HUDEP-2 (cell line): ENCODE measurements around the gene C12orf42.
A peak's percentile ranks its signal among the peaks of the same experiment; 100 is the strongest.

Experiments used
- DNase-seq, 76 experiments: peaks; one replicate each; lab custom pipeline; 2025; ENCODE audit not compliant: unreplicated experiment in 76 of 76; lab: John Stamatoyannopoulos, UW

Gene C12orf42

DNA sequence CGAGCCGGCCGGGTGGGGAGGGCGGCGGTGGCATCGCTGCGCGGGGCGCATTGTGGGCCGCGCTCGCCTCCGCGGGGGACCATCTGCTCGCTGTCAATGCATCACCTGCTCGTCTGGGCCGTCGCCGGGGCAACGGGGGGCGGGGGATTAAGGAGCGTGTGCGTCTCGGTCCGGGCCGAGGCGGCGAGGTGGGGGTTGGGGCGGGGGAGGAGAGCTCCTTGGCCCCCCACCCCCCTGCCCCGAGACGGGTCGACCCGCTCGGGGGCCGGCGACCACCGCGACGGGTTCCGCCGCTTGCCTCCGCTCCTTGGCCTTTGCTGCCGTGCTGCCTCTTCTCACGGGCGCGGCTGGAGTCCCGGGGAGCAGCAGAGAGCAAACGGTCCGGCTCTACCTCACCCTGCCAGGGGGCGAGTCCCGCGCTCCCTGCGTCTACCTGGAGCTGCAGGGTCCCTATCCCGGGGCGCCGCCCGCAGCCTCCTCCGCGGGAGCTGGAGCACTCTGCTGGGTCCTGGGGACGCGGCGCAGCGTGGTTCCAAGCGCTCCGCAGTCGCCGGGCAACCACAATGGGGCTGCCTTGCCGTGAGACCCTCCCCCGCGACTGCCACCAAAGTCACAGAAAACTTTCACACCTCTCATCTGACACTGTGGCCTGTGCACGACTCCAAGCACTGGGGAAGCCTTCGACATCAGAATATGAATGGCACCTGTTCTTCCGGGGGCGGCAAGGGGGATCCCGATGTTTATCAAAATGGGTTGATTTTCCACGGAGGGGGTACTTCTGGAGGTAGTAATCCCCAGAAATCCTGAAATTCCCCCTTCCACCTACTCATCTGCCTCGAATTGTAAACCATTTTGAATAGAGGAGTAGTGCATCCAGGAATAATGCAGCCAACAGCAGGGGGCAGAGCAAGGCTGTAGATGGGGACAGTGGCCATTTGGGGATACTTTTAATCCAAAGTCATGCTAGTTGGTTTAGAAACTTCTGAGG, at the start of gene C12orf42:
Gene C12orf42, minus strand, starts transcription at position 500 of the 988 bp plus-strand sequence. CDS start 17,542 bp downstream, outside the sequence.
- DNase-seq: peak in 11 of 76 experiments; percentile 1 to 13 (median 8)

DNA sequence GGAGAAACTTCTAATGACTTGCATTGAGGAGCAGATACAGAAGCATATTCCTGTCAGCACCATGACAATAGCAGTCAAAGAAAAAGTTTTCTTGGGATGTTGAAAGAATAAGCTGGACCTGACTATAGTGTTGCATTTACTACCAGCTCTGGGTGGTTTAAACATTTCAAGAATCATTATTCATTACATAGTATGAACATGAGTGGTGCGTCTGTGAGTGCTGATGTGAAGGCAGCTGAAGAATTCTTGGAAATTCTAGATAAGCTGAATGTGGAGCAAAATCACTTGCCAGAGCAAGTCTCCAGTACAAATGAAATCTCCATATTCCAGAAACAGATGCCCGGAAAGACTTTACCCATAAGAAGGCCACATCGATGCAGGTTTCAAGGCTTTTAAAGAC, 46.3 kb upstream of the C12orf42 start:
- no peak for DNase-seq

- DNase-seq: no peak
Measured at GRCh38 chr12:103540319-103540718, 44.6 kb upstream of the C12orf42 start.

DNA sequence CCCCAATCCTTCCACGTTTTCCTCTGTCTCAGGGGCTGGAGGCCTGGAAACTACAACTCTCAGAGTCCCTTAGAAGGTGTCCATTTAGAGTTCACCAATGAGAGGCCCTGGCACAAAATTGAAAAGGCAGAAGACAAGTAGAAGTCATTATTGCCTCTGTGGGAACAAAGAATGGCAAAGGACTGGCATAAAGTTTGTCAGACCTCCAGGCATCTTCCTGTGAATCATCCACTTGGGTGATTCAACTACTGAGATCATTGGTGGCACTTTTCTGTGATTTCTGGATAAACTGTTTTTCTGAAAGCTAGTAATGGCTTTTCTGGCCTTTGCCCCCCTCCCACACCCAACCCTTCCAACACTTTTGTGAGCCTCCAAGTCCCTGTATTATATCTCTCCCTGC, 42.6 kb upstream of the C12orf42 start:
- DNase-seq: no peak

DNA sequence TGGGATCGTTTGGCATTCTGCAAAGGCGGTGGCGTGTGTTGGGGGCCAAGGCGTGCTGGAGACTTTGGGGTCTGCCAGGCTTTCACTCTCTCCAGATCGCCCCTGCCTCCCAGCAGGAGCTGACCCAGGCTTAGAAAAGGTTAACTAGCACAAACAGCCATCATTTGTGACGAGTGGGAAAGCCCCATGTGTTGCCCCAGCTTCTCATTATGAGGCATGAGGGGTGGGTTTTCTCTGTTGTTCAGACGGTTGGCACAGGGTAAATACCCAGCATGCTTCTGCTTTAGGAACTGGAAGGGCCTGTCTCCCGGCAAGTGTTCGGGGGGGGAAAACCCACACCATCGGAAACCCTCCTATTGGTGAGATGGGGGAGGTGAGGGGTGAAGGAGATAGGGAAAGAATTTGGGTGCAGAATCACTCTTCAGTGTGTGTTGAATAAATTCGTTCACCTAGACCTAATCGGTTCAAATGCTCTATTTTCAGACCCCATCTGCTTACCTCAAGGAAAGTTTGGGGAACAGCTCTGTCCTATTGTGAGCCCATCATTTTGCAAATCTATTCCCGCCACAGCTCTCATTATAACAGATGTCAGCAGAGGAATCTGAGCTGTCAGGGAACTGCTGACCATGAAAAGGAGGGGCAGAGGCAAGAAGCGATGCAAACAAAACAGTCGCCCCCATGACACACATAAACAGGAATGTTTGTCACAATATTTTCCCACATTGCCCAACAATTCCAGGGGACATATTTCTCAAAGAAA, 34.7 kb upstream of the C12orf42 start:
- no peak for DNase-seq

GRCh38 chr12:103529306-103529705, 33.5 kb upstream of the C12orf42 start:
- no peak for DNase-seq

- DNase-seq: no peak
Measured at GRCh38 chr12:103524238-103524875, 28.6 kb upstream of the C12orf42 start.

- DNase-seq: no peak
Measured at GRCh38 chr12:103523771-103524170, 28.0 kb upstream of the C12orf42 start.

DNA sequence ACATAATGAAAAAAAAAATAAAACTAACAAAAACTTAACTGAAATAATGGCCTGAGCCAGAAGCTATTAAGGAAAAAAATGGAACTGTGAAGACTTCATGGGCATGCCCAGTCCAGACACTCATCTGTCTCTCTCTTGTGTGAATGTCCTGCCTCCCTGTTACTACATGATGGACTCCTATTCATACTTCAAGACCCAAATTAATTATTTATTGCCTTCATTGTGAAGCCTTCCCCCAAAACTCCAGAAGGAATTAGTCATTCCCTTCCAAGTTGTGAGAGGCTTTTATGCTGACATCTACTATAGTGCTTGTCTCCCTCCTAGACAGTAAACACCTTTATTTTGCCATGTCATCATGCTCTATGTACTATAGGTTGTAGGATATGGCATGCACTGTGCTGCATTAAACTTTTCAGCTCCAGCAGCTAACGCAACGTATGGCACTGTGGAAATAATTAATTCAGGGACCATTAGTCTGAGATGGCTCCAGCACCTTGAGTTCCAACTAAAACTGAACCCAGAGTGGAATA, 25.0 kb upstream of the C12orf42 start:
- DNase-seq: no peak

- DNase-seq: no peak
Measured at GRCh38 chr12:103519632-103520031, 23.9 kb upstream of the C12orf42 start.

GRCh38 chr12:103518899-103519298, 23.1 kb upstream of the C12orf42 start:
- DNase-seq: no peak

GRCh38 chr12:103517161-103517560, 21.4 kb upstream of the C12orf42 start:
- DNase-seq: no peak

GRCh38 chr12:103515341-103515740, 19.6 kb upstream of the C12orf42 start:
- DNase-seq: no peak

- no peak for DNase-seq
Measured at GRCh38 chr12:103513875-103514274, 18.1 kb upstream of the C12orf42 start.

- no peak for DNase-seq
Measured at GRCh38 chr12:103505371-103506236, 9.8 kb upstream of the C12orf42 start.

- no peak for DNase-seq
Measured at GRCh38 chr12:103504606-103505005, 8.8 kb upstream of the C12orf42 start.

DNA sequence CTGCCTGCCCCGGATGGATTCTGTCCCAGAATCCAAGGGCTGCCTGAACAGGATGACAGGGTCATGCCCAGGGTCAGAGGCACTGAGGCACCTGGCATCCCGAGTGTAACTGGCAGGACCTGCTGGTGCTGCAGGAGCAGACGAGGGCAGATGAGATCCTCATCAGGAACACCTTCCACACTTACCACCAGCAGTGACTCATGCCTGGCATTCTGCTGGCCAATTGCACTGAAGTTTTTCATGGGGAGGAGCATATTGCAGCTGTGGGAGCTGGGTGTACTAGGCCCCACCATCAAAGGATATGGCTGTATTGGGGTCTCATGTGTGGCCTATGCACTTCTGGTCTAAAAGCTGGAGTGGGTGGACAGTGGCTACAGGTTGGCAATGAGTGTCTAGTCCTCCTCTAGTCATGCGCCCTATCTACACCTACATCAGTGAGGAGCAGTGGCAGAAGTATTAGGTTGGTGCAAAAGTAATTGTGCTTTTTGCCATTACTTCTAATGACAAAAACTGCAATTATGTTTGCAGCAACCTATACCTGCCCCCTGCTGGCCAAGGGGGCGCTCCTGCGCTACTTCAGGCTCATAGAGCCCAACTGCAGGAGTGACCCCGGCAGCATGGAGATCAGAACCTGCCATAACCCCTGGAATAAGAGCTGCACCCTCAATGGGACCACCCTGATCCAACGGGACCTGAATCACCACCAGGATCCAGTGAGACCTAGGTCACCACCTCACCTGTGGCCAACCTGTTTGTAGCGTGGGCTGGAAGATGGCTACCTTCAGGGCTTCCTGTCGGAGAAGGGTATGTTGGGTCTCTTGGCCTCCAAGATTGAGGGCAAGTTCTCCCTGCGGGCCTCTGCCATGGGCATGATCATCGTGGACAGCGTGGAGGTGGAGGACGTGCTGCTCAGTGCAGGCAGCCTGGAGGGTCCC, 8.0 kb upstream of the C12orf42 start:
- peak in 14 of 76 experiments; percentile 2 to 30 (median 12) for DNase-seq

- no peak for DNase-seq
Measured at GRCh38 chr12:103501447-103501846, 5.7 kb upstream of the C12orf42 start.

DNA sequence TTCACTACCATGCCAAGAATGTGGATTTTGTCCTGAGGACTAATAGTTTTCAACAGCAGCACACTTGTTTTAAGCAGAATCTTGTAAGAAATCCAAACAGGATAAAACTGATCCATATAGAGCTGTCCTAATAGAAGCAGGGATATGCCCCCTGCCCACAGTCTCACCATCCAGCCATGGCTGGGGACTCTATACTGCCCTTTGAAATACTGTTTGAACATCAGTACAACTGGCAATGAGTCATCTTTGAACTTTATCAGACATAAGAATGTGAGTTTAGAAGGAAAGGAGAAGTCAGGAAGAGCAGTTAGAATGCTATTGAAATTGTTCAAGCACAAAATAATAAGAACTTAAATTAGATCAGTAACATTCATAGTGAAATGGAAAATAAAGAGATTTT, 3.8 kb upstream of the C12orf42 start:
- DNase-seq: no peak
